ENCODE results near the gene PRDM2.

The PRDM2 gene

GRCh38 chr1:13864760-13865159 is 164.8 kb downstream of the PRDM2 start:
- no peaks in the 10 kb centered on the region for H3K9me3 Mint-ChIP-seq (ENCODE audit: low read depth)
- no peaks in the 10 kb centered on the region for H3K4me1 Mint-ChIP-seq (ENCODE audit: low read depth)
- peaks cover 4% of the 10 kb centered on the region for H3K36me3 Mint-ChIP-seq
- no peak overlapping the region for H3K4me3 Mint-ChIP-seq
- H3K27ac Mint-ChIP-seq, result no peak overlapping the region
- H3K27me3 Mint-ChIP-seq, result peaks cover 1% of the 10 kb centered on the region

DNA sequence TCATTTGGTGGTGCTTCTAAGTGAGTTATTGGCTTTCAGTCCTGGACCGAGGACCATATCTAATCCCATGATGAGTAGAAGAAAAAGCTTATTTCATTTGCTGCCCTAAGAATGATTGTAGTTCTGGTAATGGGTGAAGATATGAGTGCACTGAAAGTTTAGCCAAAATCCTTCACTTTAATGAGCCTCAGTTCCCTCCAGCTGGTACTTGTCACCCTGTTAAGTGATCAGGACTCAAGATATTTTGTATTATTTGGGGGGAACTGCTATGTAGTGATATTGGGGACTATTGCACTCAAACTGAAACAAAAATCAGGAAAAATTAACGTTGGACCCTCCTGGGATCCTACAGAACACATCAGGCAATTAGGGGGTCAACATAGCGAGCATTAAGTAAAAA is 165.9 kb downstream of the PRDM2 start:
- Mint-ChIP-seq H3K9me3 (ENCODE audit: low read depth) (no peaks in the 10 kb centered on the region), H3K27me3 (peaks cover 1% of the 10 kb centered on the region), H3K27ac (no peak overlapping the region), H3K4me1 (ENCODE audit: low read depth) (no peaks in the 10 kb centered on the region), H3K36me3 (peaks cover 4% of the 10 kb centered on the region), H3K4me3 (no peak overlapping the region)

- Mint-ChIP-seq H3K27me3 (peaks cover 1% of the 10 kb centered on the region), H3K36me3 (peaks cover 4% of the 10 kb centered on the region), H3K4me1 (ENCODE audit: low read depth) (no peaks in the 10 kb centered on the region), H3K9me3 (ENCODE audit: low read depth) (no peaks in the 10 kb centered on the region), H3K4me3 (no peak overlapping the region), H3K27ac (no peak overlapping the region)
Measured at GRCh38 chr1:13867603-13868002, 167.6 kb downstream of the PRDM2 start.

- Mint-ChIP-seq H3K27me3 (no peaks in the 10 kb centered on the region), H3K4me3 (no peak overlapping the region), H3K27ac (no peak overlapping the region), H3K9me3 (ENCODE audit: low read depth) (no peaks in the 10 kb centered on the region), H3K4me1 (ENCODE audit: low read depth) (no peaks in the 10 kb centered on the region), H3K36me3 (peaks cover 4% of the 10 kb centered on the region)
Measured at GRCh38 chr1:13869172-13869797, 169.3 kb downstream of the PRDM2 start.

- no peak overlapping the region for H3K4me3 Mint-ChIP-seq
- no peaks in the 10 kb centered on the region for H3K27me3 Mint-ChIP-seq
- no peaks in the 10 kb centered on the region for H3K4me1 Mint-ChIP-seq (ENCODE audit: low read depth)
- H3K36me3 Mint-ChIP-seq, result peaks cover under 1% of the 10 kb centered on the region
- H3K27ac Mint-ChIP-seq, result no peak overlapping the region
- H3K9me3 Mint-ChIP-seq (ENCODE audit: low read depth), result no peaks in the 10 kb centered on the region
Measured at GRCh38 chr1:13871413-13871812, 171.4 kb downstream of the PRDM2 start.

DNA sequence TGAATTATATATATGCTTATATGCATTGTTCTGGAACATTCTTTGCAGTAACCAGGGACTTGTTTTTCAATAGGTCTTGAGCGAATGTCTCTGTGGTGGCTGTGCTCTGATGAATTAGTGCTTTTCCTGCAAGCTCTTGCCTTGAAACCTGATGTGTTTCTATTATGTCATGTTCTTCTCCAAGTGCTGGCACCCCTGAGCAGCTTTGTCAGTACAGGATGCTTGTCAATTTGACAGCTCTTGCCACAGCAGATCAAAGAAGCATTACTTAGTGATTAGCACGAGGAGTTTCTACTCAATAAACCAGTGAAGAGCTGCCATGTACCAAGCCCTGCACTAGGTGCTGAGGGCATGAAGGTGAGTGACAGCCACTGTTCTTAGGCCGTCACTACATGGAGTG is 171.9 kb downstream of the PRDM2 start:
- Mint-ChIP-seq H3K36me3 (no peaks in the 10 kb centered on the region), H3K27ac (no peak overlapping the region), H3K27me3 (no peaks in the 10 kb centered on the region), H3K9me3 (ENCODE audit: low read depth) (no peaks in the 10 kb centered on the region), H3K4me1 (ENCODE audit: low read depth) (no peaks in the 10 kb centered on the region), H3K4me3 (no peak overlapping the region)

- H3K27me3 Mint-ChIP-seq, result peaks cover 2% of the 10 kb centered on the region
- H3K4me3 Mint-ChIP-seq, result no peak overlapping the region
- H3K27ac Mint-ChIP-seq, result no peak overlapping the region
- H3K9me3 Mint-ChIP-seq (ENCODE audit: low read depth), result no peaks in the 10 kb centered on the region
- no peaks in the 10 kb centered on the region for H3K36me3 Mint-ChIP-seq
- no peaks in the 10 kb centered on the region for H3K4me1 Mint-ChIP-seq (ENCODE audit: low read depth)
Measured at GRCh38 chr1:13873032-13873431, 173.0 kb downstream of the PRDM2 start.

Data from activated naive CD8-positive, alpha-beta T cell (primary cell).